ENCODE results near the gene NEGR1.

DNA sequence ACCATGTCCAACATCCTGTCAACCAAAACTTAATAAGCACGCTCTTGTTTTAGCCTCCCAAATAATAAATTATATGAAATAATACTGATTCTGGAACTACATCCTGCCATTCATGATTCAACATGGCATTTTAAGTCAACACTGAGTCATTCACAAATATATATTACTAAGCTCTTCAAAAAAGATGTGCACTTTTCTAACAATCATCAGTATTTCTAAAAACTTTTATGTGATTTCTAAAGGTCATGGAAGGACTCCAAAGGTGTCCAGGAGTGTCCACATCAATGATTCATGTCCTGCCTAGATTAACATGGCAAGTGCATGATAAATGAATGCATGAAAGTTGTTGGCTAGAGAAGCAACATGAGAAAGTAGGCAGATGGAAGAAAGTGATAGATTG lies 51.6 kb downstream of the NEGR1 start:
- TF ChIP-seq, protein P1, sequence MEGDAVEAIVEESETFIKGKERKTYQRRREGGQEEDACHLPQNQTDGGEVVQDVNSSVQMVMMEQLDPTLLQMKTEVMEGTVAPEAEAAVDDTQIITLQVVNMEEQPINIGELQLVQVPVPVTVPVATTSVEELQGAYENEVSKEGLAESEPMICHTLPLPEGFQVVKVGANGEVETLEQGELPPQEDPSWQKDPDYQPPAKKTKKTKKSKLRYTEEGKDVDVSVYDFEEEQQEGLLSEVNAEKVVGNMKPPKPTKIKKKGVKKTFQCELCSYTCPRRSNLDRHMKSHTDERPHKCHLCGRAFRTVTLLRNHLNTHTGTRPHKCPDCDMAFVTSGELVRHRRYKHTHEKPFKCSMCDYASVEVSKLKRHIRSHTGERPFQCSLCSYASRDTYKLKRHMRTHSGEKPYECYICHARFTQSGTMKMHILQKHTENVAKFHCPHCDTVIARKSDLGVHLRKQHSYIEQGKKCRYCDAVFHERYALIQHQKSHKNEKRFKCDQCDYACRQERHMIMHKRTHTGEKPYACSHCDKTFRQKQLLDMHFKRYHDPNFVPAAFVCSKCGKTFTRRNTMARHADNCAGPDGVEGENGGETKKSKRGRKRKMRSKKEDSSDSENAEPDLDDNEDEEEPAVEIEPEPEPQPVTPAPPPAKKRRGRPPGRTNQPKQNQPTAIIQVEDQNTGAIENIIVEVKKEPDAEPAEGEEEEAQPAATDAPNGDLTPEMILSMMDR (IDR thresholded peaks at IDR 0.05), result no peak
- no peak for TF ChIP-seq EP300 (IDR thresholded peaks at IDR 0.05)

Measured in stomach (tissue), 4 donors.